ENCODE results near the gene TAS2R46.

DNA sequence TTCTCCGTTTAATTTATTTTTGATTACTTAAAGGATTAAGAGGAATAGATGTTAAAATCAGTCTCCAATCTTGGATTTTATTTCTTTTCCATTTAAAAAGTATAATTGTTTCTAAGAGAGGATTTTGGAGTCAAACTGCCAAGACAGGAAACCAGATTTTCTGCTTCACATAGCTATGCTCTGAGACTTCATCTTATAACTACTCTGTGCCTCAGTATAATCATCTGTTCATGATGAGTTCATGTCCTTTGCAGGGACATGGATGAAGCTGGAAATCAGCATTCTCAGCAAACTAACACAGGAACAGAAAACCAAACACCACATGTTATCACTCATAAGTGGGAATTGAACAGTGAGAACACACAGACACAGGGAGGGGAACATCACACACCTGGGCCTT is 21.9 kb downstream of the TAS2R46 start:
- TF ChIP-seq, protein P1, sequence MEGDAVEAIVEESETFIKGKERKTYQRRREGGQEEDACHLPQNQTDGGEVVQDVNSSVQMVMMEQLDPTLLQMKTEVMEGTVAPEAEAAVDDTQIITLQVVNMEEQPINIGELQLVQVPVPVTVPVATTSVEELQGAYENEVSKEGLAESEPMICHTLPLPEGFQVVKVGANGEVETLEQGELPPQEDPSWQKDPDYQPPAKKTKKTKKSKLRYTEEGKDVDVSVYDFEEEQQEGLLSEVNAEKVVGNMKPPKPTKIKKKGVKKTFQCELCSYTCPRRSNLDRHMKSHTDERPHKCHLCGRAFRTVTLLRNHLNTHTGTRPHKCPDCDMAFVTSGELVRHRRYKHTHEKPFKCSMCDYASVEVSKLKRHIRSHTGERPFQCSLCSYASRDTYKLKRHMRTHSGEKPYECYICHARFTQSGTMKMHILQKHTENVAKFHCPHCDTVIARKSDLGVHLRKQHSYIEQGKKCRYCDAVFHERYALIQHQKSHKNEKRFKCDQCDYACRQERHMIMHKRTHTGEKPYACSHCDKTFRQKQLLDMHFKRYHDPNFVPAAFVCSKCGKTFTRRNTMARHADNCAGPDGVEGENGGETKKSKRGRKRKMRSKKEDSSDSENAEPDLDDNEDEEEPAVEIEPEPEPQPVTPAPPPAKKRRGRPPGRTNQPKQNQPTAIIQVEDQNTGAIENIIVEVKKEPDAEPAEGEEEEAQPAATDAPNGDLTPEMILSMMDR (conservative IDR thresholded peaks at IDR 0.05; ENCODE audit: low read length): no peak
- no peak for TF ChIP-seq EZH2phosphoT487 (IDR thresholded peaks at IDR 0.05; ENCODE audit: borderline replicate concordance, low read depth, low read length)
